ENCODE results near the gene TMPRSS5. TPM values are rescaled to one million over a fixed set of nuclear protein-coding genes. Genes with fewer than 3 reads are reported as not detected.

The TMPRSS5 gene
- total and polyA plus RNA-seq, 7 experiments from 2014 or later = 0.50 to 1.5 (median 0.97) TPM; not detected in 2

GRCh38 chr11:113637636-113638035 lies 68.5 kb downstream of the TMPRSS5 start:
- Histone ChIP-seq H3K4me1 (ENCODE audit: control insufficient read depth in 2 of 2, insufficient read depth in 2 of 2, low read length in 2 of 2) (no peaks in the 10 kb centered on the region), H3K27ac (ENCODE audit: low read depth, low read length) (no peak overlapping the region), H3K9me3 (ENCODE audit: control insufficient read depth in 2 of 3, low read length in 3 of 3) (no peaks in the 10 kb centered on the region), H3K36me3 (ENCODE audit: control insufficient read depth in 2 of 3, insufficient read depth in 3 of 3, low read length in 3 of 3) (no peaks in the 10 kb centered on the region), H3K27me3 (ENCODE audit: control insufficient read depth in 2 of 2, insufficient read depth in 2 of 2, low read length in 2 of 2) (no peaks in the 10 kb centered on the region), H3K4me3 (ENCODE audit: low read length) (no peak overlapping the region)
- Mint-ChIP-seq H3K36me3 (no peaks in the 10 kb centered on the region), H3K4me3 (no peak overlapping the region), H3K9me3 (peaks cover 0 to 6% (median 4%) of the 10 kb centered on the region in 11 donors), H3K4me1 (no peaks in the 10 kb centered on the region), H3K27me3 (peaks cover 3 to 26% (median 12%) of the 10 kb centered on the region in 5 donors), H3K27ac (no peak overlapping the region)
- CTCF ChIA-PET = no interaction called here
- DNase-seq = no peak
- no peak for ATAC-seq
- POLR2A ChIA-PET = no interaction called here
- intact Hi-C loops (cut with micrococcal nuclease) = no loop called here

Other genes with a start within 250 kb of the TMPRSS5 start
- gene DRD2, start 230.9 kb downstream of the TMPRSS5 start, total RNA-seq = not detected
- not detected for gene DRD2, start 230.9 kb downstream of the TMPRSS5 start, polyA plus RNA-seq
- 10 to 100 TPM in 3 of 5 experiments, 1 to 10 TPM in 2; 5.0 to 19.0 (median 10.2) TPM for gene ZW10, start 67.4 kb upstream of the TMPRSS5 start, total RNA-seq
- gene ZW10, start 67.4 kb upstream of the TMPRSS5 start, polyA plus RNA-seq = 10 to 100 TPM; 13.8 to 21.2 TPM
- gene CLDN25, start 73.5 kb upstream of the TMPRSS5 start, total RNA-seq = not detected
- not detected for gene CLDN25, start 73.5 kb upstream of the TMPRSS5 start, polyA plus RNA-seq
- gene USP28, start 169.3 kb upstream of the TMPRSS5 start, total RNA-seq = 10 to 100 TPM; 12.0 to 50.3 (median 19.0) TPM
- 10 to 100 TPM; 14.6 to 25.8 TPM for gene USP28, start 169.3 kb upstream of the TMPRSS5 start, polyA plus RNA-seq
- gene HTR3B, start 198.5 kb upstream of the TMPRSS5 start, total RNA-seq = not detected
- gene HTR3B, start 198.5 kb upstream of the TMPRSS5 start, polyA plus RNA-seq = not detected

Data from naive thymus-derived CD4-positive, alpha-beta T cell (primary cell).